K562 (cell line): ENCODE measurements around the gene MTHFR. TPM values are rescaled to one million over a fixed set of nuclear protein-coding genes. Genes with fewer than 3 reads are reported as not detected.
A peak's percentile ranks its signal among the peaks of the same experiment; 100 is the strongest.

Experiments
- BCLAF1 ChIP-seq, 2 experiments: fragments of 450-650 bp in 1 of 2; IDR thresholded peaks; 2 replicates each; pipeline ENCODE4 v1.6.1; 2011 to 2017; ENCODE audit warnings: low read depth in 2 of 2, antibody characterized with exemption in 1 of 2, borderline replicate concordance in 1 of 2, low read length in 1 of 2, mild to moderate bottlenecking in 1 of 2, mixed read lengths in 1 of 2; ENCODE audit not compliant: control insufficient read depth in 1 of 2
- CBFB ChIP-seq: sonication (generic); formaldehyde crosslinking; IDR thresholded peaks from 2 replicates; pipeline ENCODE4 v1.4.0; 2020; ENCODE audit warnings: mild to moderate bottlenecking, missing genetic modification reagents
- CBX2 ChIP-seq: fragments of 200-600 bp; sonication (generic); IDR thresholded peaks from one replicate; pipeline ENCODE4 v1.6.1; 2012; ENCODE audit warnings: mild to moderate bottlenecking, low read length, inconsistent platforms; ENCODE audit not compliant: insufficient read depth, poor library complexity, severe bottlenecking
- DNMT1 ChIP-seq: fragments of 450-650 bp; IDR thresholded peaks from 2 replicates; pipeline ENCODE4 v1.6.1; 2016; ENCODE audit warnings: antibody characterized with exemption, mild to moderate bottlenecking
- E2F5 ChIP-seq: sonication (generic); formaldehyde crosslinking; IDR thresholded peaks from 2 replicates; pipeline ENCODE4 v1.8.0; 2022; ENCODE audit warnings: mild to moderate bottlenecking, missing genetic modification reagents
- E2F6 ChIP-seq, 2 experiments: IDR thresholded peaks; 2 replicates each; pipeline ENCODE4 v1.6.1; 2011; ENCODE audit warnings: borderline replicate concordance in 1 of 2, control low read depth in 1 of 2, low read depth in 1 of 2, low read length in 1 of 2, mild to moderate bottlenecking in 1 of 2, mixed read lengths in 1 of 2, moderate library complexity in 1 of 2; ENCODE audit not compliant: insufficient read depth in 1 of 2, insufficient read length in 1 of 2, poor library complexity in 1 of 2, severe bottlenecking in 1 of 2; ENCODE audit errors: extremely low read depth in 1 of 2
- HDAC1 ChIP-seq, 2 experiments: fragments of 450-650 bp; IDR thresholded peaks; 2 replicates each; pipeline ENCODE4 v1.6.1; 2016 to 2017; ENCODE audit warnings: inconsistent platforms in 1 of 2, mild to moderate bottlenecking in 1 of 2, moderate library complexity in 1 of 2
- NEUROD1 ChIP-seq: fragments of 150-350 bp; IDR thresholded peaks from 2 replicates; pipeline ENCODE4 v1.6.1; 2014; ENCODE audit warnings: borderline replicate concordance, low read length, low read depth; ENCODE audit not compliant: partially characterized antibody
- NFRKB ChIP-seq: fragments of 450-650 bp; IDR thresholded peaks from 2 replicates; pipeline ENCODE4 v1.6.1; 2016; ENCODE audit warnings: low read depth
- RHOXF2B ChIP-seq: fragments of 250-450 bp; sonication (Bioruptor Pico); conservative IDR thresholded peaks from 2 replicates; pipeline ENCODE4 v1.5.1; 2021
- SOX6 ChIP-seq: fragments of 450-650 bp; IDR thresholded peaks from 2 replicates; pipeline ENCODE4 v1.6.1; 2014; ENCODE audit warnings: mild to moderate bottlenecking
- SRF ChIP-seq, 2 experiments: fragments of 250-450, 450-650 bp in 1 of 2; sonication (Bioruptor Pico) in 1 of 2; sonication (generic) in 1 of 2; formaldehyde crosslinking; IDR thresholded peaks; 2 replicates each; pipeline versions ENCODE4 v1.5.0 to v1.5.1; 2020 to 2022; ENCODE audit warnings: mild to moderate bottlenecking in 1 of 2, missing genetic modification reagents in 1 of 2
- SUPT5H ChIP-seq: fragments of 450-650 bp; IDR thresholded peaks from 2 replicates; pipeline ENCODE4 v1.6.1; 2016
- TBL1XR1 ChIP-seq, 2 experiments: IDR thresholded peaks; 2 replicates each; pipeline ENCODE4 v1.6.1; 2012; ENCODE audit warnings: improper control_type of control experiment in 2 of 2, low read length in 2 of 2, mild to moderate bottlenecking in 1 of 2
- ZKSCAN1 ChIP-seq: fragments of 150-350 bp; IDR thresholded peaks from 2 replicates; pipeline ENCODE4 v1.6.1; 2016; ENCODE audit warnings: low read depth, low read length
- ZNF512 ChIP-seq: IDR thresholded peaks from 2 replicates; pipeline ENCODE4 v1.6.1; 2016; ENCODE audit warnings: missing genetic modification characterization, missing compliant biosample characterization
- ZNF740 ChIP-seq, 3 experiments: fragments of 200-800 bp in 1 of 3; sonication (Bioruptor generic) in 1 of 3; sonication (generic) in 1 of 3; formaldehyde crosslinking in 1 of 3; IDR thresholded peaks; 2 replicates each; pipeline versions ENCODE4 v1.6.1 to v1.8.0; 2016 to 2022; ENCODE audit warnings: mild to moderate bottlenecking in 2 of 3, missing compliant biosample characterization in 2 of 3, missing genetic modification characterization in 2 of 3, missing genetic modification reagents in 1 of 3
- polyA plus RNA-seq, 8 experiments: library from polyadenylated mRNA; depleted of rRNA in 4 of 8; stranded (reverse) in 5 of 8; unstranded in 3 of 8; fragments of >200 nt; fragmentation: Nextera tagmentation in 2 of 8; fragmentation: Illumina TruSeq in 1 of 8; extraction: Ambion mirVana in 2 of 8; extraction: Trizol in 1 of 8; gene quantifications; 2 replicates each; pipeline versions ENCODE4 v1.2.1 to v1.2.3, GENCODE V29; 2011 to 2014; ENCODE audit warnings: inconsistent platforms in 1 of 8, missing spikeins in 1 of 8
- total RNA-seq, 7 experiments: library from RNA; depleted of rRNA in 6 of 7; stranded (reverse); fragments of >200 nt in 6 of 7; fragmentation: Illumina TruSeq in 2 of 7; extraction: Trizol in 2 of 7; gene quantifications; 2 replicates each; pipeline versions ENCODE4 v1.2.1 to v1.2.3, GENCODE V29; 2011 to 2021; ENCODE audit warnings: low replicate concordance in 1 of 7

Gene MTHFR
- total and polyA plus RNA-seq, 9 of the 15 experiments (the other 6 are each of a cell fraction or from before 2014, with no cell fraction given) = 5.0 to 104 (median 62.6) TPM

- TF ChIP-seq ZNF512 (tag) = no peak
- peak in 1 of 2 experiments; percentile 99; a peak in 2 of 4 replicates for TF ChIP-seq HDAC1 (IDR thresholded peaks at IDR 0.05)
- no peak for TF ChIP-seq CBX2
- TF ChIP-seq RHOXF2B (CRISPR knock-in tag) = peak; percentile 76; the same call in 1 of the 2 replicates
- peak; percentile 74 for TF ChIP-seq NEUROD1
- TF ChIP-seq TBL1XR1 (IDR thresholded peaks at IDR 0.05; ENCODE audit: low read length in 2 of 2) = no peak; a peak in 1 of 4 replicates
- peak; percentile 96 for TF ChIP-seq ZNF740 (CRISPR knock-in tag; IDR thresholded peaks at IDR 0.05)
- TF ChIP-seq ZNF740 (tag; IDR thresholded peaks at IDR 0.05) = peak in 1 of 2 experiments; percentile 76; a peak in 1 of 4 replicates
- peak; percentile 58; the same call in 1 of the 2 replicates for TF ChIP-seq ZKSCAN1
- peak; percentile 95 for TF ChIP-seq SUPT5H
- TF ChIP-seq E2F6 (IDR thresholded peaks at IDR 0.05; ENCODE audit: borderline replicate concordance in 1 of 2, extremely low read depth in 1 of 2, insufficient read depth in 1 of 2, insufficient read length in 1 of 2, low read depth in 1 of 2, low read length in 1 of 2, poor library complexity in 1 of 2, severe bottlenecking in 1 of 2) = peak; percentile 7 to 44
- no peak for TF ChIP-seq BCLAF1 (IDR thresholded peaks at IDR 0.05; ENCODE audit: borderline replicate concordance in 1 of 2, control insufficient read depth in 1 of 2, low read depth in 2 of 2, low read length in 1 of 2)
- peak; percentile 78 for TF ChIP-seq SOX6
- no peak for TF ChIP-seq E2F5 (CRISPR knock-in tag)
- TF ChIP-seq SRF (CRISPR knock-in tag; IDR thresholded peaks at IDR 0.05) = peak in 1 of 2 experiments; percentile 94; a peak in 2 of 4 replicates
- no peak; the same call in 1 of the 2 replicates for TF ChIP-seq CBFB
- TF ChIP-seq DNMT1 = 0 out of 2 replicates have a peak, but pooled peaks have one; percentile 55
- TF ChIP-seq NFRKB = 0 out of 2 replicates have a peak, but pooled peaks have one; percentile 23
Observed at GRCh38 chr1:11805422-11806306, at the start of gene MTHFR, which contains the start of gene CLCN6 (continued).
